Upper lobe of left lung (tissue), 6 donors: Measurements from ENCODE around the gene CCDC180. TPM values are rescaled to one million over a fixed set of nuclear protein-coding genes. Genes with fewer than 3 reads are reported as not detected.
"Not testable (repeated sequence)": the region's sequence is repeated elsewhere in the genome, so short reads cannot be mapped to it uniquely, and the experiment has no call there.

Experiments used
- ATAC-seq, 2 donors: fragments of 200-7000 bp; cut with Tn5 transposase; one replicate each; pipeline ENCODE4 v1.9.1; 2022; ENCODE audit warnings: mild to moderate bottlenecking in 2 of 2, moderate library complexity in 2 of 2; ENCODE audit not compliant: low FRiP score in 2 of 2
- DNase-seq, 2 donors: peaks; one replicate each; pipeline ENCODE4 v3.0.0-alpha.2; 2019 to 2020
- H3K27ac ChIP-seq, 4 donors: fragments of 200-600 bp; sonication (generic); one replicate each; pipeline ENCODE4 v1.5.1; 2016 to 2019
- H3K27me3 ChIP-seq, 4 donors: fragments of 200-600 bp; sonication (generic); one replicate each; pipeline ENCODE4 v1.5.1; 2017 to 2019
- H3K36me3 ChIP-seq, 4 donors: fragments of 200-600 bp; sonication (generic); one replicate each; pipeline ENCODE4 v1.5.1; 2016 to 2019
- H3K4me1 ChIP-seq, 4 donors: fragments of 200-600 bp; sonication (generic); one replicate each; pipeline ENCODE4 v1.5.1; 2018 to 2019
- H3K4me3 ChIP-seq, 4 donors: fragments of 200-600 bp; sonication (generic); one replicate each; pipeline ENCODE4 v1.5.1; 2017 to 2019; ENCODE audit warnings: mild to moderate bottlenecking in 2 of 4, moderate library complexity in 1 of 4
- H3K9me3 ChIP-seq, 4 donors: fragments of 200-600 bp; sonication (generic); one replicate each; pipeline ENCODE4 v1.5.1; 2018 to 2019
- CTCF ChIP-seq, 6 experiments: fragments of 450-650 bp in 4 of 6; fragments of 200-600 bp in 2 of 6; sonication (generic) in 2 of 6; IDR thresholded peaks; one replicate each; pipeline ENCODE4 v1.5.1; 2016 to 2019; ENCODE audit warnings: antibody characterized with exemption in 6 of 6
- EP300 ChIP-seq, 4 donors: sonication (generic); formaldehyde crosslinking; IDR thresholded peaks; one replicate each; pipeline ENCODE4 v1.5.1; 2017; ENCODE audit warnings: antibody characterized with exemption in 4 of 4, control low read depth in 2 of 4
- POLR2A ChIP-seq, 4 donors: fragments of 450-650 bp; IDR thresholded peaks; one replicate each; pipeline ENCODE4 v1.5.1; 2016 to 2017; ENCODE audit warnings: antibody characterized with exemption in 4 of 4, mild to moderate bottlenecking in 2 of 4
- POLR2AphosphoS5 ChIP-seq, 2 donors: sonication (generic); formaldehyde crosslinking; IDR thresholded peaks; one replicate each; pipeline ENCODE4 v1.5.1; 2017; ENCODE audit warnings: antibody characterized with exemption in 2 of 2
- WGBS, 2 donors: methylation state at CpG; one replicate each; pipeline ENCODE4 v1.1.5; 2017 to 2018; 5-methylcytosine and 5-hydroxymethylcytosine counted together
- total RNA-seq, 6 donors: library from RNA; depleted of rRNA in 4 of 6; stranded (reverse); fragments of >200 nt in 4 of 6; gene quantifications; one replicate each; pipeline versions ENCODE4 v1.1.0 to v1.2.1, GENCODE V29; 2016 to 2021
- donor health status: DM: no; HTN: no; CAD: no; lungs with moderate emphysema.
- donor health status: DM: no; HTN: yes; CAD: no; lungs with severe emphysema.

Gene CCDC180
- total RNA-seq, 6 donors from 2014 or later = 6.2 to 60.8 (median 17.6) TPM

- no peaks in the 10 kb centered on the region for H3K4me1 ChIP-seq
- WGBS, 2 donors = 69 to 96% methylated on average over 4 of the region's 4 CpGs
- ATAC-seq = no peak
- peaks cover 0 to 48% (median 23%) of the 10 kb centered on the region in 4 donors for H3K36me3 ChIP-seq
- TF ChIP-seq CTCF (IDR thresholded peaks at IDR 0.05) (no peak), EP300 (IDR thresholded peaks at IDR 0.05) (no peak), POLR2A (IDR thresholded peaks at IDR 0.05) (no peak), POLR2AphosphoS5 (IDR thresholded peaks at IDR 0.05) (no peak)
- H3K9me3 ChIP-seq = no peaks in the 10 kb centered on the region
- no peak for DNase-seq
- no peaks in the 10 kb centered on the region for H3K27me3 ChIP-seq
- no peak overlapping the region for H3K27ac ChIP-seq
- no peak overlapping the region for H3K4me3 ChIP-seq
Observed at GRCh38 chr9:97321691-97322090, 14.2 kb downstream of the CCDC180 start.

DNA sequence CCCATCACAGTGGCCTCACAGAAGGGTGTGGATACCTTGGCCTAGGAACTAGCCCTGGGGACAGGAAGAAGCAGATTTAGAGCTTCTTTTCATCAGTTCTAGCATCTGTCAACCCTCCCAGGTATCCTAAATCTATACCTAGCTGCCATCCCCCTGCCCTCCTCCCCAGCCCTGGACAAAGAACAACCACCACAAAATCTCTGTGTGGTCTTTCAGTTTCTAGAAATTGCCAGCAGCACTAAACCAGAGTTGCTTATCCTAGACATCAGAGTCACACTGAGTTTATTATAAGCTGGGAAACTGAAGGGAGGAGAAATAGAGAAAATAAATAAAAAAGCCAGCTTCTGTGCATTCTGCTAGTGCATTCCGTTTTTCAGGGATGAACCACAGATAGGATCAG lies 14.6 kb downstream of the CCDC180 start:
- DNase-seq (no peak), ATAC-seq (no peak)
- no peaks in the 10 kb centered on the region for H3K9me3 ChIP-seq
- H3K36me3 ChIP-seq = peaks cover 0 to 52% (median 21%) of the 10 kb centered on the region in 4 donors
- no peak overlapping the region for H3K4me3 ChIP-seq
- no peaks in the 10 kb centered on the region for H3K27me3 ChIP-seq
- H3K27ac ChIP-seq = no peak overlapping the region
- no peaks in the 10 kb centered on the region for H3K4me1 ChIP-seq
- TF ChIP-seq EP300 (IDR thresholded peaks at IDR 0.05) (no peak), POLR2A (IDR thresholded peaks at IDR 0.05) (no peak), CTCF (IDR thresholded peaks at IDR 0.05) (no peak), POLR2AphosphoS5 (IDR thresholded peaks at IDR 0.05) (no peak)
- 94 to 97% methylated on average over 1 of the region's 1 CpG for WGBS, 2 donors

GRCh38 chr9:97324954-97325353 lies 17.5 kb downstream of the CCDC180 start:
- WGBS, 2 donors = 94 to 95% methylated on average over 4 to 5 of the region's 5 CpGs
- no peaks in the 10 kb centered on the region for H3K4me1 ChIP-seq
- no peaks in the 10 kb centered on the region for H3K9me3 ChIP-seq
- H3K27ac ChIP-seq = no peak overlapping the region
- no peak overlapping the region for H3K4me3 ChIP-seq
- no peaks in the 10 kb centered on the region for H3K27me3 ChIP-seq
- H3K36me3 ChIP-seq = peaks cover 0 to 56% (median 21%) of the 10 kb centered on the region in 4 donors
- ATAC-seq (no peak), DNase-seq (no peak)
- TF ChIP-seq EP300 (IDR thresholded peaks at IDR 0.05) (no peak), POLR2A (IDR thresholded peaks at IDR 0.05) (no peak), CTCF (IDR thresholded peaks at IDR 0.05) (no peak), POLR2AphosphoS5 (IDR thresholded peaks at IDR 0.05) (no peak)

GRCh38 chr9:97327562-97327961 lies 20.1 kb downstream of the CCDC180 start:
- WGBS, 2 donors = 96 to 98% methylated on average over 6 of the region's 6 CpGs
- ATAC-seq (no peak), DNase-seq (no peak)
- H3K9me3 ChIP-seq = peaks cover 0 to 2% (median 0%) of the 10 kb centered on the region in 4 donors
- peaks cover 0 to 49% (median 21%) of the 10 kb centered on the region in 4 donors for H3K36me3 ChIP-seq
- no peaks in the 10 kb centered on the region for H3K27me3 ChIP-seq
- no peak overlapping the region for H3K27ac ChIP-seq
- no peak overlapping the region for H3K4me3 ChIP-seq
- TF ChIP-seq CTCF (IDR thresholded peaks at IDR 0.05) (no peak), POLR2A (IDR thresholded peaks at IDR 0.05) (no peak), POLR2AphosphoS5 (IDR thresholded peaks at IDR 0.05) (no peak), EP300 (IDR thresholded peaks at IDR 0.05) (no peak)
- H3K4me1 ChIP-seq = no peaks in the 10 kb centered on the region

- ATAC-seq (no peak), DNase-seq (no peak)
- H3K4me3 ChIP-seq = no peak overlapping the region
- WGBS, 2 donors = 93 to 96% methylated on average over 3 of the region's 3 CpGs
- H3K27ac ChIP-seq = no peak overlapping the region
- TF ChIP-seq POLR2AphosphoS5 (IDR thresholded peaks at IDR 0.05) (no peak), EP300 (IDR thresholded peaks at IDR 0.05) (no peak), CTCF (IDR thresholded peaks at IDR 0.05) (no peak), POLR2A (IDR thresholded peaks at IDR 0.05) (no peak)
- H3K36me3 ChIP-seq = peaks cover 0 to 12% (median 0%) of the 10 kb centered on the region in 4 donors
- no peaks in the 10 kb centered on the region for H3K27me3 ChIP-seq
- H3K9me3 ChIP-seq = peaks cover 0 to 6% (median 2%) of the 10 kb centered on the region in 4 donors
- no peaks in the 10 kb centered on the region for H3K4me1 ChIP-seq
Observed at GRCh38 chr9:97332993-97333392, 25.5 kb downstream of the CCDC180 start.

DNA sequence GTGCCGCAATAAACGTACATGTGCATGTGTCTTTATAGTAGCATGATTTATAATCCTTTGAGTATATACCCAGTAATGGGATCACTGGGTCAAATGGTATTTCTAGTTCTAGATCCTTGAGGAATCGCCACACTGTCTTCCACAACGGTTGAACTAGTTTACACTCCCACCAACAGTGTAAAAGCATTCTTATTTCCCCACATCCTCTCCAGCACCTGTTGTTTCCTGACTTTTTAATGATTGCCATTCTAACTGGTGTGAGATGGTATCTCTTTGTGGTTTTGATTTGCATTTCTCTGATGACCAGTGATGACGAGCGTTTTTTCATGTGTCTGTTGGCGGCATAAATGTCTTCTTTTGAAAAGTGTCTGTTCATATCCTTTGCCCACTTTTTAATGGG lies 28.2 kb downstream of the CCDC180 start:
- not testable (repeated sequence) for DNase-seq, H3K4me1 ChIP-seq, H3K9me3 ChIP-seq, H3K27me3 ChIP-seq, H3K27ac ChIP-seq, H3K36me3 ChIP-seq, ATAC-seq, H3K4me3 ChIP-seq
- 93 to 98% methylated on average over 7 of the region's 7 CpGs for WGBS, 2 donors
